ENCODE measurements around the gene OR52E1. TPM values are rescaled to one million over a fixed set of nuclear protein-coding genes. Genes with fewer than 3 reads are reported as not detected.

The OR52E1 gene
- total and polyA plus RNA-seq, 3 donors from 2014 or later: not detected

- intact Hi-C loops (cut with DNase I; ENCODE audit: low total_unique reads): no loop called here
- Histone ChIP-seq H3K4me3 (no peak overlapping the region), H3K4me1 (no peaks in the 10 kb centered on the region), H3K27ac (no peak overlapping the region), H3K9me3 (no peaks in the 10 kb centered on the region), H3K27me3 (no peaks in the 10 kb centered on the region), H3K36me3 (ENCODE audit: low read depth, missing control alignments) (no peaks in the 10 kb centered on the region)
- TF ChIP-seq, protein P1, sequence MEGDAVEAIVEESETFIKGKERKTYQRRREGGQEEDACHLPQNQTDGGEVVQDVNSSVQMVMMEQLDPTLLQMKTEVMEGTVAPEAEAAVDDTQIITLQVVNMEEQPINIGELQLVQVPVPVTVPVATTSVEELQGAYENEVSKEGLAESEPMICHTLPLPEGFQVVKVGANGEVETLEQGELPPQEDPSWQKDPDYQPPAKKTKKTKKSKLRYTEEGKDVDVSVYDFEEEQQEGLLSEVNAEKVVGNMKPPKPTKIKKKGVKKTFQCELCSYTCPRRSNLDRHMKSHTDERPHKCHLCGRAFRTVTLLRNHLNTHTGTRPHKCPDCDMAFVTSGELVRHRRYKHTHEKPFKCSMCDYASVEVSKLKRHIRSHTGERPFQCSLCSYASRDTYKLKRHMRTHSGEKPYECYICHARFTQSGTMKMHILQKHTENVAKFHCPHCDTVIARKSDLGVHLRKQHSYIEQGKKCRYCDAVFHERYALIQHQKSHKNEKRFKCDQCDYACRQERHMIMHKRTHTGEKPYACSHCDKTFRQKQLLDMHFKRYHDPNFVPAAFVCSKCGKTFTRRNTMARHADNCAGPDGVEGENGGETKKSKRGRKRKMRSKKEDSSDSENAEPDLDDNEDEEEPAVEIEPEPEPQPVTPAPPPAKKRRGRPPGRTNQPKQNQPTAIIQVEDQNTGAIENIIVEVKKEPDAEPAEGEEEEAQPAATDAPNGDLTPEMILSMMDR (IDR thresholded peaks at IDR 0.05): no peak
- no peak for TF ChIP-seq POLR2A (IDR thresholded peaks at IDR 0.05)
- DNase-seq: no peak
Measured at GRCh38 chr11:5083602-5084001, 14.2 kb downstream of the OR52E1 start.

- Histone ChIP-seq H3K4me1 (no peaks in the 10 kb centered on the region), H3K4me3 (no peak overlapping the region), H3K27ac (no peak overlapping the region), H3K36me3 (ENCODE audit: low read depth, missing control alignments) (no peaks in the 10 kb centered on the region), H3K9me3 (no peaks in the 10 kb centered on the region), H3K27me3 (no peaks in the 10 kb centered on the region)
- intact Hi-C loops (cut with DNase I; ENCODE audit: low total_unique reads): no loop called here
- TF ChIP-seq POLR2A (IDR thresholded peaks at IDR 0.05): no peak
- TF ChIP-seq, protein P1 (IDR thresholded peaks at IDR 0.05): no peak
- DNase-seq: no peak
Measured at GRCh38 chr11:5088556-5088955, 19.2 kb downstream of the OR52E1 start.

- H3K36me3 ChIP-seq (ENCODE audit: low read depth, missing control alignments): no peaks in the 10 kb centered on the region
- TF ChIP-seq, protein P1 (IDR thresholded peaks at IDR 0.05): no peak
- no peak for TF ChIP-seq POLR2A (IDR thresholded peaks at IDR 0.05)
- H3K27ac ChIP-seq: no peak overlapping the region
- H3K27me3 ChIP-seq: no peaks in the 10 kb centered on the region
- no peak overlapping the region for H3K4me3 ChIP-seq
- no peaks in the 10 kb centered on the region for H3K9me3 ChIP-seq
- H3K4me1 ChIP-seq: no peaks in the 10 kb centered on the region
- intact Hi-C loops (cut with DNase I; ENCODE audit: low total_unique reads): no loop called here
- DNase-seq: no peak
- WGBS, 2 donors: 97% methylated on average over 1 of the region's 1 CpG
Measured at GRCh38 chr11:5090668-5091067, 21.3 kb downstream of the OR52E1 start.

DNA sequence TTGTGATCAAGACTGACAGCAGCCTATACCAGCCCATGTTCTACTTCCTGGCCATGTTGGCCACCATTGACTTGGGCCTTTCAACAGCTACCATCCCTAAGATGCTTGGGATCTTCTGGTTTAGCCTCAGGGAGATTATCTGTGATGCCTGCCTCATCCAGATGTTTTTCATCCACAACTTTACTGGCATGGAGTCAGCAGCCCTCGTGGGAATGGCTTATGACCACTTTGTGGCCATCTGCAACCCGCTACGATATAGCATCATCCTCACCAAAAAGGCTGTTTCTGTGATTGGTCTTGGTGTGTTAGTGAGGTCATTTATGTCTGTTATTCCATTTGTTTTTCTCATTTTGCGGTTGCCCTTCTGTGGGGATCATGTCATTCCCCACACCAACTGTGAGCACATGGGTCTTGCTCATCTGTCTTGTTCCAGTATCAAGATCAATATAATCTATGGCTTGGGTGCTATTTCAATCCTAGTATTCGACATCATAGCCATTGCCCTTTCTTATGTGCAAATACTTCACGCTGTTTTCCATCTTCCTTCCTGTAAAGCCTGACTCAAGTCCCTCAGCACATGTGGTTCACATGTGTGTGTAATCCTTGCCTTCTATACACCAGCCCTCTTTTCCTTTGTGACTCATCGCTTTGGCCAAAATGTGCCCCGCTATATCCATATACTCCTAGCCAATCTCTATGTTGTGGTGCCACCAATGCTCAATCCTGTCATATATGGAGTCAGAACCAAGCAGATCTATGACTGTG, 23.6 kb downstream of the OR52E1 start:
- Histone ChIP-seq H3K4me3 (no peak overlapping the region), H3K9me3 (no peaks in the 10 kb centered on the region), H3K27me3 (no peaks in the 10 kb centered on the region), H3K27ac (no peak overlapping the region), H3K4me1 (no peaks in the 10 kb centered on the region), H3K36me3 (ENCODE audit: low read depth, missing control alignments) (no peaks in the 10 kb centered on the region)
- 86 to 90% methylated on average over 8 of the region's 8 CpGs for WGBS, 2 donors
- TF ChIP-seq, protein P1 (IDR thresholded peaks at IDR 0.05): no peak
- TF ChIP-seq POLR2A (IDR thresholded peaks at IDR 0.05): no peak
- DNase-seq: no peak
- intact Hi-C loops (cut with DNase I; ENCODE audit: low total_unique reads): no loop called here

- intact Hi-C loops (cut with DNase I; ENCODE audit: low total_unique reads): no loop called here
- H3K4me1 ChIP-seq: no peaks in the 10 kb centered on the region
- H3K36me3 ChIP-seq (ENCODE audit: low read depth, missing control alignments): no peaks in the 10 kb centered on the region
- no peak overlapping the region for H3K4me3 ChIP-seq
- TF ChIP-seq, protein P1 (IDR thresholded peaks at IDR 0.05): no peak
- no peak for TF ChIP-seq POLR2A (IDR thresholded peaks at IDR 0.05)
- H3K27me3 ChIP-seq: no peaks in the 10 kb centered on the region
- 87 to 90% methylated on average over 2 of the region's 2 CpGs for WGBS, 2 donors
- DNase-seq: no peak
- H3K9me3 ChIP-seq: no peaks in the 10 kb centered on the region
- H3K27ac ChIP-seq: no peak overlapping the region
Measured at GRCh38 chr11:5096011-5096410, 26.6 kb downstream of the OR52E1 start.
